ENCODE measurements around the gene SLC25A44.
A peak's percentile ranks its signal among the peaks of the same experiment; 100 is the strongest.
"Not testable (repeated sequence)": the region's sequence is repeated elsewhere in the genome, so short reads cannot be mapped to it uniquely, and the experiment has no call there.

The SLC25A44 gene

DNA sequence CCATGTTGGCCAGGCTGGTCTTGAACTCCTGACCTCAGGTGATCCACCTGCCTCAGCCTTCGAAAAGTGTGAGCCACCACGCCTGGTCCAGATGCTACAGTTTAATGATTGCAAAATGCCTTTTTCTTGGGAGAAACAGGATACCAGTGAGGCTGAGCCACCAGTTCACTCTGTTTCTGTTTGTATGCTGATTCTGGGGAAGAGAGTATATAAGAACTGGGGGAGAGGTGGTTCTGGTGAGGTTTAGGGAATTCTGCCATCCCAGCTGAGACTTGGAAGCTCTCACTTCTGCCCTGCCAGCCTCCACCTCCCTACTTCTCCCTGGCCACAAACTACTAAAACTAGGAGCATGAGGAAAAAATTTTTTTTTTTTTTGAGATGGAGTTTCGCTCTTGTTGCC lies 10.8 kb downstream of the SLC25A44 start:
- no peak for DNase-seq (ENCODE audit: low read depth in 2 of 2)

DNA sequence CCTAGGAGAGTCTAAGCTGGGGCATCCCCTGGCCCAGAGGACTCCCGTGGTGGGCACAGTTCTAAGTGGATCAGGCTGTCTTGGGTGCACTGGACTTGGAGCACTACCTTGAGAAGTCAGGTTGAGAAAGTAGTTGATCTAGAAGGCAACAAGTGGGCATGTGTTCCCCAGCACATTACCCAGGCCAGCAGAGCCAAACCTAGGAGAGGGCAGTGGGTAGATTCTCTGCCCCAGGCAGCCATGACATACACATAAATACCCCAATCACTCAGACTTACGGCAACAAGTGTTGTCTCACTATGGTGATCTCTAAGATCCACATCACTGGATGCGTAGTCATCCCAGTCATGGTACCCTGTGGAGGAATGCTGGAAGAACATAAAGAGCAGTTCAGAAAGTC lies 17.3 kb downstream of the SLC25A44 start:
- no peak for DNase-seq (ENCODE audit: low read depth in 2 of 2)

DNA sequence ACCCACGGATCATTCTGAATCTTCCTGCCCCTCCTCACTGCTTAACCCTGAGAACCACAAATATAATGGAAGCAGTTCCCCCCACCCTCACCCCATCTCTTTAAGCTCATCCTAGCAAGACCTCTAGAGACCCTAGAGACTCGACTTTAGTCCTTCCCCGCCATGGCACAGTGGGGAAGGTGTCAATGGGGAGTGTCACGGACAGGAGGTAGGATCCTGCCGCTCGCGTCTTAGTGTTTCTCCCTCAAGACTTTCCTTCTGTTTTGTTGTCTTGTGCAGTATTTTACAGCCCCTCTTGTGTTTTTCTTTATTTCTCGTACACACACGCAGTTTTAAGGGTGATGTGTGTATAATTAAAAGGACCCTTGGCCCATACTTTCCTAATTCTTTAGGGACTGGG lies 18.2 kb downstream of the SLC25A44 start:
- no peak for DNase-seq (ENCODE audit: low read depth in 2 of 2)

- DNase-seq (ENCODE audit: low read depth in 2 of 2) = peak; percentile 95 to 96
These were observed 19.1 kb downstream of the SLC25A44 start, which contains the start of gene PMF1 for GRCh38 chr1:156212833-156213643. Gene PMF1, plus strand, starts transcription at chr1:156213007. Its CDS starts 9 bp downstream, at chr1:156213016.

- DNase-seq (ENCODE audit: low read depth in 2 of 2) = no peak
These were observed 19.7 kb downstream of the SLC25A44 start for GRCh38 chr1:156213644-156213966.

- DNase-seq (ENCODE audit: low read depth in 2 of 2) = peak in 1 of 2 donors; percentile 31
These were observed 20.3 kb downstream of the SLC25A44 start for GRCh38 chr1:156214024-156214748.

GRCh38 chr1:156216361-156217086 lies 22.6 kb downstream of the SLC25A44 start:
- DNase-seq (ENCODE audit: low read depth in 2 of 2) = not testable (repeated sequence)

DNA sequence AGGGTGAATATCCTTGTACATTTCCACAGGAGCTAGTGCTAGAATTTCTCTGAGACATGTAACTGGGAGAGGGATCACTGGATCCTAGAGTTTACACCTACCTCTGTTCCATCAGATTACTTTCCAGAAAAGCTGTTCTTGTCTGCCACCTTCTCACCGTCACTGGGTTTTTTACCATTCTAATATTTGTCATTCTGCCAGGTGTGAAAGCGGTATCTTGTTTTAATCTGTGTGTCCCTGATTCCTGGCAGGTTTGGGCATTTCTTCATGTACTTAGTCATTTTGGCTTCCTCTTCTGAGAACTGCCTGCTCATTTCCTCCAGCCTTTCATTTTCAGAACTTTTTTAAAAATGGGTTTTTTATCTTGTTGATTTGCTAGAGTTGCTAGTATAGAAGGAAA lies 24.0 kb downstream of the SLC25A44 start:
- no peak for DNase-seq (ENCODE audit: low read depth in 2 of 2)

DNA sequence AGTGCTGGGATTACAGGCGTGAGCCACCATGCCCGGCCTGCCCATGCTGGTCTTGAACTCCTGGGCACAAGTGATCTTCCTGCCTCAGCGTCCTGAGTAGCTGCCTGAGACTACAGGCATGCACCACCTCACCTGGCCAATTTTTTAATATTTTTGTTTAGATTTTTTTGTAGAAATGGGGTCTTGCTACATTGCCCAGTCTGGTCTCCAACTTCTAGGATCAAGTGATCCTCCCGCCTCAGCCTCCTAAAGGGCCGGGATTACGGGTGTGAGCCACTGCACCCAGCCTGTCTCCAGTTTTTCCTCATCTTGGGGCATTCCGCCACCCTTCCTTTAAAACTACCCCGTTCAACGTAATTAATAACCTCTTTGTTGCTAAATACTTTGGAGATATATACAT lies 26.3 kb downstream of the SLC25A44 start:
- no peak for DNase-seq (ENCODE audit: low read depth in 2 of 2)

GRCh38 chr1:156221986-156222692 lies 28.2 kb downstream of the SLC25A44 start:
- DNase-seq (ENCODE audit: low read depth in 2 of 2) = no peak

DNA sequence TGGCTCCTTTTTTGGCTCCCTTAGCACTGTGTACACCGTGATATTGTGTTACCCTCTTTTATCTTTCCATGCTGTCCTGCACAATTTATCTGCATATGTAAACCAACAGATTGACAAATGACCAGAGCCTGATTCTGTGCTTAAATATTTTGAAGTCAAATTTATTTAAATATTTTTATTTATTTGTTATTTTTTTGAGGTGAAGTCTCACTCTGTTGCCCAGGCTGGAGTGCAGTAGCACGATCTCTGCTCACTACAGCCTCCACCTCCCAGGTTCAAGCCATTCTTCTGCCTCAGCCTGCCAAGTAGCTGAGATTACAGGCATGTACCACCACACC lies 31.7 kb downstream of the SLC25A44 start:
- no peak for DNase-seq (ENCODE audit: low read depth in 2 of 2)

- DNase-seq (ENCODE audit: low read depth in 2 of 2) = no peak
These were observed 32.2 kb downstream of the SLC25A44 start for GRCh38 chr1:156226116-156226538.

DNA sequence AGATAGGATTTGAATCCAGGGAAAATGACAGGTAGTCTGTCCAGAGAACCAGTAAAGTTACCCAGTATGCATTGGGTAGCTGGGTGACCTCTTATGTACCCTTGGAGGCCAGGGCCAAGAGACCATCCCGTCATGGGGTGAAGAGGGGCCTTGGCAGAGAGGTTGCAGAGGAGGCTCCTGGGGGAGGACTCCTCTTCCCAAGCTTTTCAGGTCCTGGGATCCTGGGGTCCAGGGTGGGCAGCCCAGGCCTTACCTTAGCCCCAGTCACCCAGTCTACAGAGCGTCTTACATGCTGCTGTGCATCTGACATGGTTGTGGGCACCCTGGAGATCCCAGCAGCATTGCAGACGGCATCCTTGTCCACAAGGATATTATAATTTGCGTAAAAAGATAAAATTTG lies 32.9 kb downstream of the SLC25A44 start:
- no peak for DNase-seq (ENCODE audit: low read depth in 2 of 2)

DNA sequence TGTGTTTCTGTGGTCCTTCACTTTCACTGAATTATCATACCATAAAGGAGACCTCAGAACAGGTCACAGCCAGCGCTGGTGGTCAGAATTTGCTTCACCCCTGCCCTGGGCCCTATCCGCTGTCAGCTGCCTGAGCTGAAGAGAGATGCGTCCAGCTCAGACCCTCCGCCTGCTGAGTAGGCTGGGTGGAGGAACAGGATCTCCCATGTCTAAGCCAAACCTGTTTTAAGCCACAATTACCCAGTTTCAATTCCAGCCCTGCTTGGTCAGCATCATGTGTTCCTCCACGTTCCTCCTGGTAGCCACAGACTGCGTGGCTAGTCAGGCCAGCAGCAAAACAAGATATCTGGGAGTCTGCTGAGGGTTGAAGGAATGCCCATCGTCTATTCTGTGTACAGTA lies 34.6 kb downstream of the SLC25A44 start:
- no peak for DNase-seq (ENCODE audit: low read depth in 2 of 2)

DNA sequence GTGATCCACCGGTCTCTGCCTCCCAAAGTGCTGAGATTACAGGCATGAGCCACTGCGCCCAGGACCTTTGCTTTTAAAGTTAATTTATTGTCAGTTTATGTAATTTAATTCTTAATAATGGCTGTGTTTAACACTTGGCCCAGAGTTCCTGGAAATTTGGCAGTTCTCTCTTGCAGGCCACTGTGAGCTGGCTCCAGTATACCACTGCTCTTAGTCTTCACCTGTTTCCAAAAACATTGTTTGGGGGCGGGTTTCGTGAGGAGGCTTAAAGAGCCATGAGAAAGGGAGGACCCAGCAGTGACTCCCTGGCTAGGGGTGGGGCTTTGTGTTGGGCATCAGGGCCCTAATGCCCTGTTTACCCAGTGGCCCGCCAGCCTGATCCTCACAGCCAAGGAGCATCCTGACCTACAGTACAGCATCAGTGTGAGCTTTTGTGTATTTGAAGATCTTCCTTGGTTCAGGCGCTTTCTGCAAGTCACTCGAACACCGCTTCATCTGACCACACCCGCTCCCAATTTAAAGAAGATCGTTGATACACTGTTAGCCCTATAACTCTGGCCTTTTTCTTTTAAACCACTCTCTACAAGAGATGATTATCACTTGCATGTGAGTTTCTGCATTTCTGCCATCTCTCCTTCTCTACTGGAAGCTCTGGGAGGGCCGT lies 36.0 kb downstream of the SLC25A44 start:
- no peak for DNase-seq (ENCODE audit: low read depth in 2 of 2)

GRCh38 chr1:156230473-156230837 lies 36.6 kb downstream of the SLC25A44 start:
- no peak for DNase-seq (ENCODE audit: low read depth in 2 of 2)

DNA sequence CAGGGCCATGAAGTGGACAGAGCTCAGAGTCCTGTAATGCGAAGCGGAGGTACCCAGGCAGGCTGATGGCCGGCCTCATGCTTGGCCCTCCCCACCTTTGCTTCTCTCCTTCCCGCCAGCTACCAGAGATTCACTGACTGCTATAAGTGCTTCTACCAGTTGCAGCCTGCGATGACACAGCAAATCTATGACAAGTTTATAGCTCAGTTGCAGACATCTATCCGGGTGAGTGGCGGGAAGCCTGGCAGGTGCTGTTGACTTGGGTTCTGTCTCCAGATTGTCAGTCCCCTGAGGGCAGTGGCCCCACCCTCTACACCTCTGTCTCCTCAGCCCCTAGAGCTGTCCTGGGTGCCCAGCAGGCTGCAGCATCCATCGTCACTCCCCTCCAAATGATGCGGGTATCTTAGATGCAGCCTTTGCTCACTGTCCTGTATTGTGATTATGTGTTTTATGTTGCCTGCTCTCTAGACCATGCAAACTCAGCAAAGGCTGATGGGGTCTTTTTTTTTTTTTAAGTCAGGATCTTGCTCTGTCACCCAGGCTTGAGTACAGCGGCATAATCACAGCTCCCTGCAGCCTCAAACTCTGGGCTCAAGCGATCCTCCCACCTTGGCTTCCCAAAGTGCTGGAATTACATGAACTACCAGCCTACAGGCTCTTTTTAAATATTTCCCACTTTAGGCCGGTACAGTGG lies 38.4 kb downstream of the SLC25A44 start:
- DNase-seq (ENCODE audit: low read depth in 2 of 2) = no peak

- DNase-seq (ENCODE audit: low read depth in 2 of 2) = no peak
These were observed 39.7 kb downstream of the SLC25A44 start for GRCh38 chr1:156233426-156234127.

DNA sequence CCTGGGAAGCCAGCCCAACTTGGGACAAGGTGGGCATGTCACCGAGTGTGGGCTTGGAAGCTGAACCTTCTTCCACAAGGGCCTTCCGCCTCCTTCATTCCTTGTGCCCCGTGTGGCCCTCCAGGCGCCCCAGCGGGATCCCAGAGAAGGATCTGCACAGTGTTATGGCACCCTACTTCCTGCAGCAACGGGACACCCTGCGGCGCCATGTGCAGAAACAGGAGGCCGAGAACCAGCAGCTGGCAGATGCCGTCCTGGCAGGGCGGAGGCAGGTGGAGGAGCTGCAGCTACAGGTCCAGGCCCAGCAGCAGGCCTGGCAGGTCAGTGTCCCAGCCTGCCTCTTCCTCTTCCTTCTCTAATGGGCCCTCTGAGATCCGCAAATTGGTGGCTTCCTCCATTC lies 42.3 kb downstream of the SLC25A44 start:
- DNase-seq (ENCODE audit: low read depth in 2 of 2) = no peak

- DNase-seq (ENCODE audit: low read depth in 2 of 2) = no peak
These were observed 44.3 kb downstream of the SLC25A44 start for GRCh38 chr1:156238248-156238647.
